H1 (cell line): Measurements from ENCODE around the gene STX17. TPM values are rescaled to one million over a fixed set of nuclear protein-coding genes. Genes with fewer than 3 reads are reported as not detected.

ENCODE experiments used
- CTCF ChIA-PET: fragments of 300-600 bp; sonication (Branson Sonifier 250); formaldehyde crosslinking; loops from one replicate; lab custom pipeline; 2021; ENCODE audit not compliant: partially characterized antibody; lab: Charles Lee
- POLR2A ChIA-PET: fragments of 300-600 bp; sonication (Branson Sonifier 250); formaldehyde crosslinking; loops from one replicate; lab custom pipeline; 2021; ENCODE audit warnings: inconsistent platforms; ENCODE audit not compliant: partially characterized antibody; lab: Charles Lee
- DNase-seq, 2 experiments: peaks; one replicate each; pipeline versions ENCODE4 v3.0.0 to v3.0.0-alpha.2; 2010 to 2022; ENCODE audit warnings: low spot score in 2 of 2, low read depth in 1 of 2, mixed read lengths in 1 of 2
- FAIRE-seq: peaks from 2 replicates; lab custom pipeline; 2011; peaks lifted over from hg19 to GRCh38; lab: Jason Lieb, UNC
- H2AFZ ChIP-seq: 2 replicates; pipeline ENCODE4 v1.8.1; 2012; ENCODE audit warnings: low read length, inconsistent platforms
- H2AK5ac ChIP-seq: 2 replicates; pipeline ENCODE4 v1.6.1; 2013; ENCODE audit warnings: low read depth, low read length
- H2BK120ac ChIP-seq: replicated peaks from 2 replicates; pipeline ENCODE3; 2013; ENCODE audit warnings: low read depth, low read length, inconsistent platforms
- H2BK12ac ChIP-seq: 2 replicates; pipeline ENCODE4 v1.6.1; 2013; ENCODE audit warnings: low read depth, low read length
- H2BK15ac ChIP-seq: 2 replicates; pipeline ENCODE4 v1.6.1; 2013; ENCODE audit warnings: low read length
- H2BK20ac ChIP-seq: 2 replicates; pipeline ENCODE4 v1.6.1; 2013; ENCODE audit warnings: low read length
- H2BK5ac ChIP-seq: 2 replicates; pipeline ENCODE4 v1.6.1; 2013; ENCODE audit warnings: low read depth, low read length
- H3K14ac ChIP-seq: 2 replicates; pipeline ENCODE4 v1.6.1; 2013; ENCODE audit warnings: inconsistent platforms; ENCODE audit not compliant: insufficient read length
- H3K18ac ChIP-seq: 2 replicates; pipeline ENCODE4 v1.6.1; 2013; ENCODE audit warnings: low read length; ENCODE audit errors: extremely low read depth
- H3K23ac ChIP-seq: 2 replicates; pipeline ENCODE4 v1.6.1; 2013; ENCODE audit warnings: inconsistent platforms; ENCODE audit not compliant: insufficient read length
- H3K23me2 ChIP-seq: 2 replicates; pipeline ENCODE4 v1.6.1; 2013; ENCODE audit warnings: low read depth, low read length
- H3K27ac ChIP-seq: 2 replicates; pipeline ENCODE4 v1.6.1; 2011; ENCODE audit warnings: low read depth, low read length, inconsistent platforms
- H3K27me3 ChIP-seq, 4 experiments: replicated peaks in 1 of 4; 1 replicate in 1 of 4; 2 replicates in 3 of 4; pipeline versions ENCODE4 v1.6.1 to v1.8.1; 2011 to 2013; ENCODE audit warnings: low read length in 3 of 4, mild to moderate bottlenecking in 3 of 4, inconsistent platforms in 2 of 4, mixed read lengths in 2 of 4, moderate library complexity in 1 of 4; ENCODE audit not compliant: control insufficient read depth in 3 of 4, insufficient read depth in 3 of 4; ENCODE audit errors: extremely low read depth in 1 of 4
- H3K36me3 ChIP-seq, 4 experiments: 2 replicates each; pipeline versions ENCODE4 v1.6.1 to v1.8.1; 2011 to 2013; ENCODE audit warnings: mild to moderate bottlenecking in 4 of 4, low read length in 3 of 4, moderate library complexity in 2 of 4, control low read depth in 1 of 4, inconsistent platforms in 1 of 4; ENCODE audit not compliant: insufficient read depth in 4 of 4, control insufficient read depth in 2 of 4
- H3K4ac ChIP-seq: replicated peaks from 2 replicates; pipeline ENCODE3; 2013; ENCODE audit warnings: low read length, low read depth, mixed read lengths, inconsistent platforms; ENCODE audit not compliant: insufficient read length
- H3K4me1 ChIP-seq, 4 experiments: replicated peaks in 1 of 4; 1 replicate in 1 of 4; 2 replicates in 3 of 4; pipeline versions ENCODE4 v1.6.1 to v1.8.1; 2011 to 2013; ENCODE audit warnings: low read length in 3 of 4, inconsistent platforms in 2 of 4, mixed read lengths in 1 of 4; ENCODE audit not compliant: insufficient read depth in 4 of 4, control insufficient read depth in 3 of 4
- H3K4me2 ChIP-seq, 2 experiments: 2 replicates each; pipeline versions ENCODE4 v1.6.1 to v1.8.1; 2011 to 2013; ENCODE audit warnings: low read depth in 2 of 2, low read length in 2 of 2, control low read depth in 1 of 2, inconsistent platforms in 1 of 2, mild to moderate bottlenecking in 1 of 2; ENCODE audit not compliant: insufficient read depth in 1 of 2
- H3K4me3 ChIP-seq, 4 experiments: fragments of 200-600, 300-600 bp in 1 of 4; sonication (generic), shearing (Covaris generic), sonication (Bioruptor Twin) in 1 of 4; 2 replicates each; pipeline versions ENCODE4 v1.5.1 to v1.8.1; 2011 to 2016; ENCODE audit warnings: low read length in 4 of 4, low read depth in 3 of 4, control low read depth in 2 of 4, inconsistent platforms in 2 of 4, mild to moderate bottlenecking in 2 of 4, mixed read lengths in 1 of 4, moderate library complexity in 1 of 4; ENCODE audit not compliant: insufficient read depth in 2 of 4; ENCODE audit errors: extremely low read depth in 1 of 4
- H3K56ac ChIP-seq: replicated peaks from 2 replicates; pipeline ENCODE3; 2013; ENCODE audit warnings: low read depth, mild to moderate bottlenecking, mixed read lengths, low read length, inconsistent platforms; ENCODE audit not compliant: insufficient read length
- H3K79me1 ChIP-seq: 2 replicates; pipeline ENCODE4 v1.6.1; 2013; ENCODE audit warnings: low read depth, low read length, control low read depth
- H3K79me2 ChIP-seq, 2 experiments: 2 replicates each; pipeline versions ENCODE4 v1.6.1 to v1.8.1; 2012 to 2013; ENCODE audit warnings: low read length in 2 of 2, mild to moderate bottlenecking in 2 of 2, inconsistent platforms in 1 of 2; ENCODE audit not compliant: insufficient read depth in 2 of 2, control insufficient read depth in 1 of 2
- H3K9ac ChIP-seq, 4 experiments: replicated peaks in 1 of 4; 1 replicate in 1 of 4; 2 replicates in 3 of 4; pipeline versions ENCODE4 v1.6.1 to v1.8.1; 2011 to 2013; ENCODE audit warnings: low read depth in 3 of 4, low read length in 3 of 4, control low read depth in 2 of 4, mild to moderate bottlenecking in 2 of 4, moderate library complexity in 2 of 4, inconsistent platforms in 1 of 4; ENCODE audit errors: extremely low read depth in 1 of 4
- H3K9me3 ChIP-seq, 2 experiments: 2 replicates each; pipeline versions ENCODE4 v1.6.1 to v1.8.1; 2012 to 2013; ENCODE audit warnings: mild to moderate bottlenecking in 2 of 2, moderate library complexity in 2 of 2, control low read depth in 1 of 2, inconsistent platforms in 1 of 2, low read depth in 1 of 2, low read length in 1 of 2, mixed read lengths in 1 of 2; ENCODE audit not compliant: insufficient read depth in 2 of 2
- H4K20me1 ChIP-seq, 2 experiments: replicated peaks in 1 of 2; 2 replicates each; pipeline versions ENCODE3 to v1.8.1; 2011 to 2013; ENCODE audit warnings: inconsistent platforms in 2 of 2, low read length in 2 of 2, mild to moderate bottlenecking in 1 of 2; ENCODE audit not compliant: insufficient read depth in 2 of 2, control insufficient read depth in 1 of 2
- H4K5ac ChIP-seq: 2 replicates; pipeline ENCODE4 v1.6.1; 2013; ENCODE audit warnings: low read length, low read depth, mixed read lengths, inconsistent platforms; ENCODE audit not compliant: insufficient read length
- H4K8ac ChIP-seq: 2 replicates; pipeline ENCODE4 v1.8.0; 2013; ENCODE audit warnings: mild to moderate bottlenecking, moderate library complexity, low read length, inconsistent platforms; ENCODE audit not compliant: insufficient read depth; ENCODE audit errors: extremely low read depth
- H4K91ac ChIP-seq: replicated peaks from 2 replicates; pipeline ENCODE3; 2013; ENCODE audit warnings: low read length, mixed read lengths, inconsistent platforms; ENCODE audit not compliant: insufficient read length
- ASH2L ChIP-seq: fragments of 200-600, 300-600 bp; sonication (generic); IDR thresholded peaks from one replicate; pipeline ENCODE4 v1.7.1; 2017; ENCODE audit warnings: low read length
- CHD1 ChIP-seq: IDR thresholded peaks from 2 replicates; pipeline ENCODE4 v1.6.1; 2012; ENCODE audit warnings: low read depth, low read length, improper control_type of control experiment
- CREB1 ChIP-seq: IDR thresholded peaks from 2 replicates; pipeline ENCODE4 v1.6.1; 2012; ENCODE audit warnings: inconsistent platforms
- KDM1A ChIP-seq: fragments of 200-600, 300-600 bp; sonication (generic); IDR thresholded peaks from 2 replicates; pipeline ENCODE4 v1.7.1; 2016; ENCODE audit warnings: mild to moderate bottlenecking, low read length, borderline replicate concordance
- NRF1 ChIP-seq: IDR thresholded peaks from 2 replicates; pipeline ENCODE4 v1.6.1; 2011; ENCODE audit warnings: mild to moderate bottlenecking, low read depth, low read length, improper control_type of control experiment
- PHF8 ChIP-seq: fragments of 200-600 bp; sonication (generic); conservative IDR thresholded peaks from 2 replicates; pipeline ENCODE4 v1.7.1; 2012; ENCODE audit warnings: low read depth, mild to moderate bottlenecking, inconsistent platforms, low read length, moderate library complexity
- POLR2A ChIP-seq, 2 experiments: IDR thresholded peaks; 1 replicate in 1 of 2; 2 replicates in 1 of 2; pipeline ENCODE4 v1.6.1; 2011; ENCODE audit warnings: low read depth in 2 of 2, low read length in 2 of 2, mild to moderate bottlenecking in 2 of 2; ENCODE audit errors: control extremely low read depth in 1 of 2
- RAD21 ChIP-seq, 2 experiments: IDR thresholded peaks in 1 of 2; conservative IDR thresholded peaks in 1 of 2; 2 replicates each; pipeline ENCODE4 v1.6.1; 2011; ENCODE audit warnings: low read depth in 2 of 2, low read length in 2 of 2, improper control_type of control experiment in 1 of 2, inconsistent platforms in 1 of 2, mild to moderate bottlenecking in 1 of 2, moderate library complexity in 1 of 2
- WGBS, 2 experiments: shearing (Covaris generic) in 1 of 2; methylation state at CpG; one replicate each; pipeline versions ENCODE4 v1.1.6 to v1.1.7; 2013 to 2015; ENCODE audit warnings: low lambda C conversion rate in 2 of 2, mixed read lengths in 2 of 2, inconsistent platforms in 1 of 2, low coverage in 1 of 2, missing lambda C conversion rate in 1 of 2; ENCODE audit not compliant: insufficient replicate concordance in 2 of 2, insufficient coverage in 1 of 2, insufficient read length in 1 of 2; ENCODE audit errors: extremely low coverage in 1 of 2, missing lambda C conversion rate in 1 of 2; 5-methylcytosine and 5-hydroxymethylcytosine counted together
- long read RNA-seq, 2 experiments: library from RNA in 1 of 2; library from capped mRNA in 1 of 2; stranded (forward); transcript quantifications; one replicate each; pipeline ENCODE4 v2.0.0, GENCODE V29; 2021; ENCODE audit warnings: inconsistent platforms in 1 of 2
- polyA minus RNA-seq, 3 experiments: library from RNA; depleted of rRNA, polyadenylated mRNA; stranded (reverse); fragments of >200 nt; gene quantifications; 1 replicate in 2 of 3; 2 replicates in 1 of 3; pipeline ENCODE4 v1.2.3, GENCODE V29; 2011
- polyA plus RNA-seq, 7 experiments: library from polyadenylated mRNA; depleted of rRNA in 3 of 7; stranded (reverse) in 5 of 7; unstranded in 2 of 7; fragments of >200 nt in 5 of 7; fragments of 200-250 nt in 2 of 7; gene quantifications; 1 replicate in 5 of 7; 2 replicates in 1 of 7; 4 replicates in 1 of 7; pipeline versions ENCODE4 v1.2.1 to v1.2.3, GENCODE V29; 2011 to 2013; ENCODE audit warnings: missing spikeins in 2 of 7, mixed read lengths in 2 of 7
- total RNA-seq: library from RNA; stranded (reverse); fragmentation: NEBNext Ultra II Directional; extraction: Animal tissue kit (Norgen Biotek cat#: 25700); gene quantifications from 2 replicates; pipeline ENCODE4 v1.2.1, GENCODE V29; 2021

The STX17 gene
- total RNA-seq: 16.3 TPM in 2 replicates
- 4.3 and 4.5 TPM in 2 replicates for polyA plus RNA-seq (2011; rRNA removed)
- polyA plus RNA-seq (2011; cell fraction: cytosol; rRNA removed): 5.9 TPM
- 4.8 TPM for polyA plus RNA-seq (2011; cell fraction: nucleus; rRNA removed)
- 5.4 to 8.7 TPM (median 7.6 TPM) in 4 replicates for polyA plus RNA-seq (2012, experiment 1 of 2)
- 0.62 TPM for polyA plus RNA-seq (2012, experiment 2 of 2)
- polyA plus RNA-seq (2013, experiment 1 of 2): 10.5 TPM
- 10.1 TPM for polyA plus RNA-seq (2013, experiment 2 of 2)
- 11.2 and 11.3 TPM in 2 replicates for polyA minus RNA-seq (2011; rRNA and poly(A)+ RNA removed)
- polyA minus RNA-seq (2011; cell fraction: cytosol; rRNA and poly(A)+ RNA removed): 8.7 TPM
- polyA minus RNA-seq (2011; cell fraction: nucleus; rRNA and poly(A)+ RNA removed): 17.1 TPM
- long read RNA-seq, experiment 1, partial matches to known transcripts: 2 of 10 reads
- long read RNA-seq, experiment 1, other reads (novel, unspliced or antisense): 7 of 10 reads
- long read RNA-seq, experiment 2, transcript STX17-201 (8 exons, 2,713 nt): major isoform, 7 of 13 reads
- long read RNA-seq, experiment 2, partial matches to known transcripts: 0 of 13 reads
- long read RNA-seq, experiment 2, other reads (novel, unspliced or antisense): 6 of 13 reads

DNA sequence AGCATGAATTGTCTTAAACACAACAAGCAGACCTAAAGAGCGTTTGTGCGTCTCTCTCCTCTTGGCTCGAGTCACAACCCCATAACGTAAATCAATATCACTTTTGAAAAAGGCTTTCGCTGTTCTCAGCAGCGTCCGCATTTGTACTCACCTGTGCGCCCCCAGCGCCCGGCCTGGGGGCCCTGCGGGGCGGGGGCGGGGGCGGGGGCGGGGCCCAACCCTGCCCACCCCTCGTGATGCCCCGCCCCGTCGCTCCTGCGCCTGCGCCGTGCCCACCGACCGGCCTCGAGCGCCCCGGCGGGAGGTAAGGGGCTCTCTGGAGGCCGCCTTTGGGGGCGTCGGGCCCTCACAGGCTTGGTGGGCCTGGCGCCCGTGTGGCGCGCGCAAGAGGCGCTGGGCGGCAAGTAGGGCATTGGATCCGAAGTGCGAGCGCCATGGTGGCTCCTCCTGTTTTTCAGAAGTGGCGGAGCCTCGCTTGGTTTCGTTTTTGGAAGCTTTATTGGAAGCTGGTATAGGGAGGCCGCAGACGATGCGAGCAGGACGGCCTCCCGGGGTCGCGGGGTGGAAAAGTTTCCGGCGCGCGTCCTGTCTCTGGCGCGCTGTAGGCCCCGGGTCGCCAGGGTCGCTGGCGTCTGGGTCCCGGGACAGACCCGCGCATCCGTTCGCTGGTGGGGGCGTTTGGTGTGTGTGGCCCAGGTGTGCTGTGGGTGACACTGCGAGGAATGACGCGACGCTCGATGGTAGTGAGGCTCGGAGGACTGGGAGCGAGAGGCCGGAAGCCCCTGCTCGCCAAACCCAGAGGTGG, at the start of gene STX17:
TSS of gene STX17 (plus strand) at position 252 of the 805 bp plus-strand sequence. CDS start 8,586 bp downstream, outside the sequence.
- Histone ChIP-seq H3K23me2 (peaks cover 6% of the 10 kb centered on the region), H3K79me1 (no peaks in the 10 kb centered on the region), H3K36me3 (no peaks in the 10 kb centered on the region), H2BK5ac (peak within 1 kb of the TSS; percentile 60; the same call in 1 of the 2 replicates), H3K9me3 (no peaks in the 10 kb centered on the region), H2BK20ac (no peak within 1 kb of the TSS), H3K27ac (peak within 1 kb of the TSS; percentile 72; the same call in 1 of the 2 replicates), H3K4ac (no peak within 1 kb of the TSS), H2BK120ac (no peak within 1 kb of the TSS), H3K79me2 (peaks cover 0 to 3% of the 10 kb centered on the region in 2 experiments; a peak in 1 of 4 replicates), H3K27me3 (no peaks in the 10 kb centered on the region; a peak in 1 of 7 replicates), H4K5ac (peak within 1 kb of the TSS; percentile 86), H4K91ac (peak within 1 kb of the TSS; percentile 66), H3K56ac (peak within 1 kb of the TSS; percentile 17), H3K9ac (peak within 1 kb of the TSS; percentile 68 to 86 (median 78)), H4K20me1 (no peaks in the 10 kb centered on the region), H3K4me1 (peaks cover 0 to 5% (median 3%) of the 10 kb centered on the region in 4 experiments; a peak in 3 of 7 replicates), H2AK5ac (no peak within 1 kb of the TSS), H3K14ac (no peak within 1 kb of the TSS), H4K8ac (peak within 1 kb of the TSS; percentile 94), H2BK15ac (no peak within 1 kb of the TSS), H3K18ac (peak within 1 kb of the TSS; percentile 87), H3K4me3 (peak within 1 kb of the TSS; percentile 73 to 85 (median 82)), H2BK12ac (peak within 1 kb of the TSS; percentile 50; the same call in 1 of the 2 replicates), H3K23ac (no peak within 1 kb of the TSS), H3K4me2 (peak within 1 kb of the TSS; percentile 82 to 95), H2AFZ (peak within 1 kb of the TSS; percentile 95)
- FAIRE-seq (no peak), DNase-seq (peak; percentile 25 to 96)
- ChIA-PET POLR2A (interaction anchor here (0.8 to 3.7 kb wide), 5 partner anchors 11 to 648 kb away, joined by 3 to 16 read pairs (median 3); partner anchors contain the start of gene NR4A3), CTCF (interaction anchor here (0.8 to 2.3 kb wide), 6 partner anchors 11 to 588 kb away, joined by 3 to 7 read pairs (median 4); no protein-coding TSS in a partner anchor)
- 3% methylated on average over 53 of the region's 76 CpGs; no CpG with 5 or more reads in 1 of the 2 experiments for WGBS, 2 experiments
- TF ChIP-seq CHD1 (no peak), ASH2L (peak; percentile 99), POLR2A (IDR thresholded peaks at IDR 0.05; ENCODE audit: control extremely low read depth in 1 of 2, low read depth in 2 of 2, low read length in 2 of 2) (peak; percentile 47 to 82; a peak in 2 of 3 replicates), KDM1A (no peak), PHF8 (peak; percentile 93), RAD21 (IDR thresholded peaks at IDR 0.05 in 1 of 2, conservative IDR thresholded peaks at IDR 0.05 in 1 of 2; ENCODE audit: low read depth in 2 of 2, low read length in 2 of 2) (no peak), NRF1 (peak; percentile 59), CREB1 (peak; percentile 32; the same call in 1 of the 2 replicates)
